Activated CD4-positive, alpha-beta memory T cell treated with anti-CD3 and anti-CD28 coated beads for 36 hours (primary cell): Measurements from ENCODE around the gene ADD1. TPM values are rescaled to one million over a fixed set of nuclear protein-coding genes. Genes with fewer than 3 reads are reported as not detected.
A peak's percentile ranks its signal among the peaks of the same experiment; 100 is the strongest.

Source experiments
- CTCF ChIA-PET: fragments of 350-600 bp; sonication (Branson Sonifier 250); formaldehyde crosslinking; loops from one replicate; lab custom pipeline; 2021; ENCODE audit warnings: antibody characterized with exemption, inconsistent platforms; lab: Charles Lee
- POLR2A ChIA-PET: fragments of 350-600 bp; sonication (Branson Sonifier 250); formaldehyde crosslinking; loops from one replicate; lab custom pipeline; 2021; ENCODE audit warnings: antibody characterized with exemption; lab: Charles Lee
- DNase-seq: peaks from one replicate; pipeline ENCODE4 v3.0.0-alpha.2; 2020
- H3K27ac Mint-ChIP-seq: one replicate; pipeline ENCODE4 v1.8.0; 2021; ENCODE audit warnings: mixed read lengths
- H3K27me3 Mint-ChIP-seq: one replicate; pipeline ENCODE4 v1.8.0; 2021; ENCODE audit warnings: mixed read lengths
- H3K36me3 Mint-ChIP-seq: one replicate; pipeline ENCODE4 v1.8.0; 2021; ENCODE audit warnings: mixed read lengths
- H3K4me1 Mint-ChIP-seq: one replicate; pipeline ENCODE4 v1.8.0; 2021; ENCODE audit warnings: low read depth, mixed read lengths
- H3K4me3 Mint-ChIP-seq: one replicate; pipeline ENCODE4 v1.8.0; 2021; ENCODE audit warnings: mild to moderate bottlenecking, mixed read lengths
- H3K9me3 Mint-ChIP-seq: one replicate; pipeline ENCODE4 v1.8.0; 2021; ENCODE audit warnings: mixed read lengths
- intact Hi-C: fragments of 100-400 bp; cut with micrococcal nuclease; formaldehyde crosslinking; loops from one replicate; pipeline ENCODE4 v1.15.1; 2023
- total RNA-seq, 2 experiments: library from RNA; stranded (reverse); gene quantifications; one replicate each; pipeline ENCODE4 v1.2.3, GENCODE V29; 2021

Gene ADD1
- total RNA-seq, 2 experiments from 2014 or later, result 212 TPM

DNA sequence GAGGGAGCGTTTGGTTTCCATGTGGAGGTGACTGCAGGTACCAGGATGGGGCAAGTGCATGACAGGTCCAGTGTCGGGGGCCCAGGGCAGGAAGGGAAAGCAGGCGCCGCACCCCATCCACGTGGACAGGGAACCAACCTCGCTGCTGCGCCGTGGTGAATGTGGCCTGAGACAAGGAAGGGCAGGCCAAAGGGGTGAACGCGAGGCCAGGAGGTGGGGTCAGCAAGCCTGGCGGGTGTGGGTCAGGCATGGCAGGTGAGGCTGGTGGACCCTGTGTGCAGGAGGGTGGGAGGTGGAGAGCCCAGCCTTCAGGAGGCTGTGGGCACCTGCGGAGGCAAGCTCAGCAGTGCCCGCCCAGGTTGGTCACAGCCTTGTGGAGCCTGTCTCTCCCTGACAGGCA is 36.1 kb upstream of the ADD1 start:
- Mint-ChIP-seq H3K9me3 (no peaks in the 10 kb centered on the region), H3K36me3 (peaks cover 1% of the 10 kb centered on the region), H3K27ac (peak overlapping the region; percentile 23)

DNA sequence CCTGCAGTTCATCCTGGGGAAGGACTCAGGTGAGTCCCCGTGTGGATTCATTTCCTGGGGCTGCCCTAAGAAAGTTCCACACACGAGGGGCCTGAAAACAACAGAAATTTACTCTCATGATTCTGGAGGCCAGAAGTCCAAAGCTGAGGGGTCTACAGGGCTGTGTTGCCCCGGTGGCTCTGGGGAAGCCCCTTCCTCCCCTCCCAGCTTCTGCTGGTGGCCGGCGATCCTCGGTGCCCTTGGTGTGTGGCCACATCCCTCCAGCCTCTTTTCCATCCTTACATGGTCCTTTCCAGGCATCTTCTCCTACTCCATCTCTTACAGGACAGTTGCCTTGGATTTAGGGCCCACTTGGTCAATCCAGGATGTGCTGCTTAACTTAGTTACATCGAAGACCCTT is 35.6 kb upstream of the ADD1 start:
- Mint-ChIP-seq H3K36me3 (peaks cover 5% of the 10 kb centered on the region), H3K4me1 (peaks cover 15% of the 10 kb centered on the region), H3K9me3 (no peaks in the 10 kb centered on the region), H3K4me3 (no peak overlapping the region), H3K27me3 (no peaks in the 10 kb centered on the region), H3K27ac (no peak overlapping the region)
- DNase-seq, result no peak
- intact Hi-C loops, result no loop called here
- CTCF ChIA-PET, result no interaction called here
- POLR2A ChIA-PET, result no interaction called here

More for the DNA sequence above, 36.1 kb upstream of the ADD1 start:
- Mint-ChIP-seq H3K4me1 (peaks cover 11% of the 10 kb centered on the region), H3K27me3 (no peaks in the 10 kb centered on the region), H3K4me3 (no peak overlapping the region)
- DNase-seq, result no peak
- intact Hi-C loops, result no loop called here
- ChIA-PET POLR2A (no interaction called here), CTCF (no interaction called here)

DNA sequence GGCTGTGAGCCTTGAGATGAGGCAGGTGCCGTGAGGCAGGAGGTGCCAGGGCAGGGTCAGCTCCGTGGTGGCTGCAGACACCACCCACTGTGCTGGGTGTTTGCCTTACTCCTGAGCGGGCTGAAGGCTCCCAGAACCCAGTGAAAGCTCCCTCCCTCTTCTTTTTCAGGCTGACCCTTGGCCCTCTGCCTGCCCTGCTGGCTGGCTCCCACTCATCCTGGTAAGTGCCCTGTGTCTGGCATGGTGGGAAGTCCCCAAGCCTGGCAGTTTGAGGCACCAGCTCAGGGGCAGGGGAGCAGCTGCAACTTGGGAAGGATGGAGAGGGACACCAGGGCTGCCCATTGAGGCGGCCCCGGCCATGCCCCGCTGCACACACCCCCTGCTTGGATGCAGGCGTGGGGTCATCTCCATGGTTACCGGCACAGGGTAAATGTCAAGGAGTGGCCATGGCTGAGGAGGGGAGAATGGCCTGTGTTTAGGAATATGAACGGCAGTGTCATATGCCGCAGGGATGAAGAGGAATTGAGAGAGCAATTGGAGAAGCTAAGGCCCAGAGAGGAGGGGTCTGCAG is 33.9 kb upstream of the ADD1 start:
- Mint-ChIP-seq H3K4me1 (peaks cover 30% of the 10 kb centered on the region), H3K9me3 (no peaks in the 10 kb centered on the region), H3K36me3 (peaks cover 8% of the 10 kb centered on the region), H3K27me3 (no peaks in the 10 kb centered on the region), H3K4me3 (no peak overlapping the region), H3K27ac (no peak overlapping the region)
- ChIA-PET CTCF (interaction anchor here (1.1 kb wide), 1 partner anchor 126 kb away, joined by 5 read pairs; no protein-coding TSS in a partner anchor), POLR2A (interaction anchor here (1.3 to 3.0 kb wide), 2 partner anchors 11 to 144 kb away, joined by 3 to 21 read pairs; no protein-coding TSS in a partner anchor)
- intact Hi-C loops, result no loop called here
- DNase-seq, result no peak

DNA sequence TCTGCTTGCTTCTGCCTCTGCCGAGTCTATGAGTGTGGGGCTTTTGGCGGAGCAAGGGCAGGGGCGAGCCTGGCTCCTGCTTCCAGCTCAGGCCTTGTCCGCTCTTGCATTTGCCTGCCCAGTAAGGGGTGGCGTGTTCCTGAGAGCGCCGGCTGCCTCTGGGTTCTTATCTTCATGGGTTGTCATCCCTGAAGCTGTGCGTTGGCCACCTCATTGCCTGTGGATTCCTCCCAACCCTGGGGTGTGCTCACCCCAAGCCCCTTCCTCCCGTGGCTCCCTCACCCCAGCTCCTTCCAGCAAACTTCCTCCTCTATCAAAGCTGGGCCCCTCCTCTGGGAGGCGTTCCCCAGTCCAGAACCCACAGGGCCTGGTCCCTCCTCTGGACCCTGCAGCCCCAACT is 33.3 kb upstream of the ADD1 start:
- POLR2A ChIA-PET, result interaction anchor here (1.3 to 3.0 kb wide), 2 partner anchors 12 to 144 kb away, joined by 3 to 21 read pairs; no protein-coding TSS in a partner anchor

DNA sequence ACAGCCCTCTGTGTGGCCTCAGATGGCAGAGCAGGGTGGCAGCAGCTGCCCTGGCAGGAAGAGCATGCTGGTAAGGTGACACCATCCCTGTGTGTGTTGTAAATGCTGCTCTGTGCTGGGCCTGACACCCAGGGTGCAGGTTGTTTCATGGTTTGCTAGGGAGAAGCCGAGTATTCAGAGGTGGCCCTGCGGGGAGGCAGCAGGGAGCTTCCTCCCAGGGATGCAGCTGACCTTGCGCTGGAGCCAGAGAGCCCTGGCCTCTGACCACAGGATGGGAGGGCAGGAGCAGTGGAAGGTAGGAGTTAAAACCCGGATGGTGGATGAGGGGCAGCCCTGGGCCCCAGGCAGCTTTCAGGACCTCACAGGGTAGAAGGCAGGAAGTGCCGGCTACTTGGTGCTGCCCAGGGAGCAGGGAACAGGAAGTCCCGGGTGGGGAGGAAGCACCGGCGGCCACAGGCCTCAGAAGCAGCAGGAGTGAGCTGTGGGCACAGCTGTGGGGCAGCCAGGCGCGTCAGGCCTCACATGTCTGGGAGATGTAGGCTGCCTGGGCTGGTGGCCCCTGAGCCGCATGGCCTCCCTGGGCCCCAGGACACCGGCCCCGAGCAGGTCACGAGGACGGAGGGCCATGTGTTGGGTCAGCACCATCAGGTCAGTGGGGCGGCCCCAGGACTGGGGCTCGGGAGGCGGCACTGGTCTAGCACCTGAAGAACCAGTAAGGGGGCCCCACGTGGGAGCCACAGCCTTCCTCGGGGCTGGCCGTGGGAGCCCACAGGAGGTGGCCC is 31.6 kb upstream of the ADD1 start:
- CTCF ChIA-PET, result interaction anchor here (0.8 to 1.4 kb wide), 3 partner anchors 12 to 49 kb away, joined by 3 to 6 read pairs (median 4); no protein-coding TSS in a partner anchor

More for the DNA sequence above, 33.3 kb upstream of the ADD1 start:
- H3K4me1 Mint-ChIP-seq, result peaks cover 36% of the 10 kb centered on the region
- H3K4me3 Mint-ChIP-seq, result no peak overlapping the region
- intact Hi-C loops, result no loop called here
- no peak overlapping the region for H3K27ac Mint-ChIP-seq
- H3K27me3 Mint-ChIP-seq, result no peaks in the 10 kb centered on the region
- no peaks in the 10 kb centered on the region for H3K9me3 Mint-ChIP-seq
- CTCF ChIA-PET, result interaction anchor here (1.1 kb wide), 1 partner anchor 125 kb away, joined by 5 read pairs; no protein-coding TSS in a partner anchor
- H3K36me3 Mint-ChIP-seq, result peaks cover 8% of the 10 kb centered on the region
- no peak for DNase-seq

DNA sequence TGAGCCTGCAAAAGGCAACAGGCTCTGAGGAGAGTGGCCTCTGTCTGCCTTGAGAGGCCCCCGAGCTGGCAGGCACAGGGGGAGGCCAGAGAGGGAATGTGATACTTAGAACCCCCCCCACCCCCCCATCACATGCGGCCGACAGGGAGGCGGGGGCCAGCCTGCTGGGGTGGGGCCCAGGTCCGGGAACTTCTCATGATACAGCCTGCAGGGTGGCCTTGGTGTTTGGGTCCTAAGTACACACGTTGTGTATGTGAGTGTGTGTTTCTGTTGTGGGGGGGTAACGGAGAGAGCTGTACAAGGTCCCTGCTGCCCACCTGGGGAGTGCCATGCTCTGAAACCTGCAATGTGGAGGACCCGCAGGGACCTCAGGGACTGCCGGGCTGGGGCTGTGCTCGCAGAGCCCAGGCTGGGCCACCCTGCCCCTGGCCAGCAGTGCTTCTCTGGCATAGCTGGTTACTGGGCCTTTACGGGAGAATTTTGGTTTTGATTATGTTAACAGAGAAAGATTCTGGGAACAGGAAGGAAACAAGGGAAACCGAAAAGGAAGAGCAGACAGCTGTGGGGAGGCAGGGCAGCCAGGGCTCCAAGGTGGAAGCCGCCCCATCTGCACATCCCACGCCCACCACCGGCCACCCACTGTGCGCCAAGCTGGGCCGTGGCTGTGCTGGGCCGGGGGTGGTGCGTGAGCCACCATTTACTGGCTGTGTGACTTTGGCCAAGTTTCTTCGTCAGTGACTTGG is 30.9 kb upstream of the ADD1 start:
- POLR2A ChIA-PET, result interaction anchor here (0.8 to 3.0 kb wide), 11 partner anchors 14 to 150 kb away, joined by 3 to 21 read pairs (median 5); partner anchors contain the start of gene TNIP2
- H3K4me1 Mint-ChIP-seq, result peaks cover 55% of the 10 kb centered on the region
- peaks cover 18% of the 10 kb centered on the region for H3K36me3 Mint-ChIP-seq
- intact Hi-C loops, result loop anchor here (2.0 kb wide), 2 partner anchors 32 to 48 kb away; no protein-coding TSS in a partner anchor
- DNase-seq, result peak; percentile 46
- no peaks in the 10 kb centered on the region for H3K27me3 Mint-ChIP-seq
- CTCF ChIA-PET, result interaction anchor here (0.8 to 1.4 kb wide), 5 partner anchors 8 to 49 kb away, joined by 3 to 9 read pairs (median 3); partner anchors contain the start of gene ADD1
- H3K9me3 Mint-ChIP-seq, result peaks cover 2% of the 10 kb centered on the region
- H3K4me3 Mint-ChIP-seq, result peak overlapping the region; percentile 79
- H3K27ac Mint-ChIP-seq, result peak overlapping the region; percentile 95

More for the DNA sequence above, 31.6 kb upstream of the ADD1 start:
- DNase-seq, result peak; percentile 81
- H3K9me3 Mint-ChIP-seq, result peaks cover 2% of the 10 kb centered on the region
- H3K4me1 Mint-ChIP-seq, result peaks cover 48% of the 10 kb centered on the region
- POLR2A ChIA-PET, result interaction anchor here (0.6 to 3.0 kb wide), 10 partner anchors 9 to 150 kb away, joined by 3 to 21 read pairs (median 6); partner anchors contain the start of gene TNIP2
- peak overlapping the region; percentile 79 for H3K4me3 Mint-ChIP-seq
- intact Hi-C loops, result loop anchor here (2.0 kb wide), 2 partner anchors 33 to 47 kb away; no protein-coding TSS in a partner anchor
- H3K27me3 Mint-ChIP-seq, result no peaks in the 10 kb centered on the region
- peak overlapping the region; percentile 95 for H3K27ac Mint-ChIP-seq
- peaks cover 18% of the 10 kb centered on the region for H3K36me3 Mint-ChIP-seq

DNA sequence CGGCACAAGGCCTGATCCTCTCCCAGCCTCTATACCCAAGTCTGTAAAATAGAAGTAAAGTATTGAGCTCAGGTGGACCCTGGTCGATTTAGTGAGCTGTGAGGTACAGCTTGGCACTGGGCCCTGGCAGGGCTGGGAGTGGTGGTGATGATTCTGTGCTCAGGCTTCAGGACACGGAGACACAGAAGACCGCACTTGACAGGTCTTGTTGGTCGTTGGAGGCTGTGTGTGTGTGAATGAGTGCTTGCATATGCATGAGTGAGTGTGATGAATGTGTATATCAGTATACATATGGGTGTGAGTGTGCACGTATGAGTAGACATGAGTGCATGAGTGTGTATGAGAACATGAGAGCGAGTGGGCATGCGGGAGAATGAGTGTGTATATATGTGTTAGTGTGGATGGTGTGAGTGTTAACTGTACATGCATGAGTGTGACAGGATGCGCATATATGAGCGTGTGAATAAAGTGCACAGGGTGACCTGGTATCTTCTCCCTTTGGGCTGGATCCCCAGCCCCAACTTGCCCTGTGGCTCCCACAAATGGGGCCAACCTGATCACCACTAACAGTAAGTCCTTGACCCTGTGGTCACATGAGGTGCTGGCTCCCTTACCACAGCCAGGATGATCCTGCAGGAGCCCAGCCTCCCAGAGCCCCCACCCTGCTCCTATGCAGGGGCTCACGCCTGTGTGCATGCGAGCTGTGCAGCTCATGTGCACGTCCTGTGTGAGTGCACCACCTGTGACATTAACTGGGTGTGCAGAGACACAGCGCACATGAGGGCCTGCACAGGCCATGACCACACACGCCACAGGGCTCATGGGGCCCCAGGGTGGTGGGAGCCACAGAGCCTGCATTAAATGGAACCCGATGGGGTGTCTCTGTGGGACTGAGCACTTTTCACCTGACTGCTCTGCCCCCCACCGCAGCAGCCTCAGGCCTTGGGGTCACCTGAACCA is 29.9 kb upstream of the ADD1 start:
- peaks cover 55% of the 10 kb centered on the region for H3K4me1 Mint-ChIP-seq
- peak; percentile 38 for DNase-seq
- H3K36me3 Mint-ChIP-seq, result peaks cover 18% of the 10 kb centered on the region
- ChIA-PET POLR2A (interaction anchor here (1.0 to 2.2 kb wide), 6 partner anchors 15 to 121 kb away, joined by 3 to 8 read pairs (median 6); partner anchors contain the start of gene TNIP2), CTCF (interaction anchor here (0.6 to 1.4 kb wide), 6 partner anchors 7 to 50 kb away, joined by 3 to 9 read pairs (median 3); partner anchors contain the start of gene ADD1)
- H3K9me3 Mint-ChIP-seq, result peaks cover 2% of the 10 kb centered on the region
- intact Hi-C loops, result loop anchor here (2.0 kb wide), 2 partner anchors 31 to 49 kb away; no protein-coding TSS in a partner anchor
- no peaks in the 10 kb centered on the region for H3K27me3 Mint-ChIP-seq
- H3K4me3 Mint-ChIP-seq, result peak overlapping the region; percentile 79
- peak overlapping the region; percentile 95 for H3K27ac Mint-ChIP-seq

DNA sequence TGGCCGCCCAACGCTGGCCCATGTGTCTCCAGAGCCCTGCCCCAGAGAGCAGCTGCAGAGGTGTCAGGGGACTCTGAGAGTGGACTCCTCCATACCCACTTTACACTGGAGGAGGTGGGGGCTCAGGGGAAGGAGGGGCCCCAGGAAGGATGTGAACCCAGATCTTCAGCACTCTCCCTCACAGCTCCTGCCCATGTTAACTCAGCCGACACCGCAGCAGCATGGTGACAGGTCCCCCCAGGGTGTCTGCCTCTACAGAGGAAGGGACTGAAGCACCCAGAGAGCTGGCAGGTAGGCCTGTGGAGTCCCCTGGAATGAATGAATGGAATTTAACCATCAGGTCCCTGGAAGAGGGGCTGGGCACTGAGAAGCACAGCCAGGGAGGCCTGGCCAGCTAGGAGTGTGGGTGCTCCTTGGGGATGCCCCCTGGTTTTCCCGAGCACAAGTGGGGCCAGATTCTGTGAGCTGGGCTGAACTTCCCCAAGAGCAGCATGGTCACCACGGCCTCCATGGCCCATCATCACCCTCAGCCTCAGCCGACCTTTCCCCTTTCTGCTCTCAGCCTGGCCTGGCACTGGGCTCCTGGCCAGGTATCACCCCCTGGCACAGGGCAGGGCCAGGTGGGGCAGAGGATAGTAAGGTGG is 28.9 kb upstream of the ADD1 start:
- Mint-ChIP-seq H3K27ac (no peak overlapping the region), H3K27me3 (no peaks in the 10 kb centered on the region), H3K4me1 (peaks cover 61% of the 10 kb centered on the region), H3K36me3 (peaks cover 20% of the 10 kb centered on the region), H3K4me3 (no peak overlapping the region), H3K9me3 (peaks cover 2% of the 10 kb centered on the region)
- ChIA-PET POLR2A (no interaction called here), CTCF (interaction anchor here (0.6 kb wide), 1 partner anchor 50 kb away, joined by 3 read pairs; no protein-coding TSS in a partner anchor)
- intact Hi-C loops, result no loop called here
- DNase-seq, result no peak

DNA sequence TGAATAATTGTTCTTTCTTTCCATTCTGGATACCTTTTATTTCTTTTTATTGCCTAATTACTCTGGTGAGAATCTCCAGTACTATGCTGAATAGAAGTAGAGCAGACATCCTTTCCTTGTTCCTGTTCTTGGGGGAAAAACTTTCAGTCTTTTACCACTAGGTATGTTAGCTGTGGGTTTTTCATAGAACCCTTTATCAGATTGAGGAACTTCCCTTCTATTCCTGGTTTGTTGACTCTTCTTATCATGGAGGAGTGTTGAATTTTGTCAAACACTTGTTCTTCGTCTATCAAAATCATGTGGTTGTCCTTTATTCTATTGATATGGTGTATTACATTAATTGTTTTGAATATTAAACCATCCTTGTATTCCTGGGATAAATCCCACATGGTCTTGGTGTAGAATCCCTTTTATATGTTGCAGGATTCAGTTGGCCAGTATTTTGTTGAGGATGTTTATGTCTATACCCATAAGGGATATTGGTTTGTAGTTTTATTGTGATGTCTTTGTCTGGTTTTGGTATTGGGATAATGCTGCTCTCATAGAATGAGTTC is 27.2 kb upstream of the ADD1 start:
- ChIA-PET CTCF (no interaction called here), POLR2A (no interaction called here)
- Mint-ChIP-seq H3K4me1 (peaks cover 61% of the 10 kb centered on the region), H3K4me3 (peak overlapping the region; percentile 68), H3K27ac (no peak overlapping the region), H3K9me3 (peaks cover 2% of the 10 kb centered on the region), H3K36me3 (peaks cover 20% of the 10 kb centered on the region), H3K27me3 (no peaks in the 10 kb centered on the region)
- DNase-seq, result no peak
- intact Hi-C loops, result no loop called here

DNA sequence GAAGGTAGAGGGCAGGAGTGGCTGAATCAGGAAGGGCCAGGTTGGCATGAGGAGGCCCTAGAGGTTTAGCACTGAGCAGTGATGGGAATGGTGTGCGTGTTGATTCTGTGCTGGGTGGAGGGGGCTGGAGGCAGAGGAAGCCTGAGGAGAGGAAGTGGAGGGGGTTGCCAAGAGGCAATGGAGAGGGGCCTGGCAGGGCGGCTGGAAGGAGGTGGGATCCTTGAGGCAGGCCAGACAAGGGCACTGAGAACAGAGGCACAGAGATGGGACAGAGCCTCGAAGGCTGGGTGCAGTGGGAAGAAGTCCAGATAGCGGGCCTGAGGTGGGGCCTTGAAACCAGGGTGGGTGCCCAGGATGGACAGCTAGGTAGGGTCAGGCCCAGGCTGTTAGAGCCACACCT is 26.5 kb upstream of the ADD1 start:
- Mint-ChIP-seq H3K36me3 (peaks cover 20% of the 10 kb centered on the region), H3K27me3 (no peaks in the 10 kb centered on the region), H3K27ac (no peak overlapping the region), H3K4me1 (peaks cover 54% of the 10 kb centered on the region), H3K4me3 (peak overlapping the region; percentile 68), H3K9me3 (peaks cover 2% of the 10 kb centered on the region)
- CTCF ChIA-PET, result no interaction called here
- no peak for DNase-seq
- intact Hi-C loops, result no loop called here
- POLR2A ChIA-PET, result no interaction called here
